Endodermal cell (in vitro differentiated cells): ENCODE results near the gene PALLD. TPM values are rescaled to one million over a fixed set of nuclear protein-coding genes. Genes with fewer than 3 reads are reported as not detected.

Source experiments
- DNase-seq: peaks from one replicate; pipeline ENCODE4 v3.0.0-alpha.2; 2017
- H3K27ac ChIP-seq: 2 replicates; pipeline ENCODE4 v1.5.1; 2013; ENCODE audit warnings: mild to moderate bottlenecking, low read depth, low read length, moderate library complexity
- H3K27me3 ChIP-seq: 2 replicates; pipeline ENCODE4 v1.6.1; 2013; ENCODE audit warnings: mild to moderate bottlenecking, low read length, moderate library complexity; ENCODE audit not compliant: insufficient read depth, control insufficient read depth, poor library complexity, severe bottlenecking
- H3K36me3 ChIP-seq: 2 replicates; pipeline ENCODE4 v1.7.0; 2013; ENCODE audit warnings: mild to moderate bottlenecking, low read length, moderate library complexity; ENCODE audit not compliant: control insufficient read depth, insufficient read depth
- H3K4me1 ChIP-seq: one replicate; pipeline ENCODE4 v1.7.0; 2013; ENCODE audit warnings: low read length; ENCODE audit not compliant: control insufficient read depth, insufficient read depth
- H3K4me3 ChIP-seq: 2 replicates; pipeline ENCODE4 v1.5.1; 2013; ENCODE audit warnings: mild to moderate bottlenecking, low read length, moderate library complexity
- H3K9ac ChIP-seq: 2 replicates; pipeline ENCODE4 v1.6.1; 2013; ENCODE audit warnings: mild to moderate bottlenecking, low read length, moderate library complexity; ENCODE audit not compliant: poor library complexity, severe bottlenecking; ENCODE audit errors: extremely low read depth
- H3K9me3 ChIP-seq: 2 replicates; pipeline ENCODE4 v1.6.1; 2013; ENCODE audit warnings: mild to moderate bottlenecking, low read length, moderate library complexity; ENCODE audit not compliant: control insufficient read depth
- H3K27ac Mint-ChIP-seq: 2 replicates; pipeline ENCODE4 v1.8.0; 2020; ENCODE audit warnings: mixed read lengths
- H3K27me3 Mint-ChIP-seq: 2 replicates; pipeline ENCODE4 v1.8.0; 2021; ENCODE audit warnings: mild to moderate bottlenecking, mixed read lengths; ENCODE audit not compliant: insufficient read depth
- H3K36me3 Mint-ChIP-seq: 2 replicates; pipeline ENCODE4 v1.8.0; 2020; ENCODE audit warnings: low read depth, mixed read lengths
- H3K4me1 Mint-ChIP-seq: 2 replicates; pipeline ENCODE4 v1.8.0; 2020; ENCODE audit warnings: mixed read lengths
- H3K4me3 Mint-ChIP-seq: 2 replicates; pipeline ENCODE4 v1.8.0; 2020; ENCODE audit warnings: mild to moderate bottlenecking, moderate library complexity, mixed read lengths
- H3K9me3 Mint-ChIP-seq: 2 replicates; pipeline ENCODE4 v1.8.0; 2020; ENCODE audit warnings: mild to moderate bottlenecking, mixed read lengths
- CTCF ChIP-seq: fragments of 200-600 bp; sonication (generic); conservative IDR thresholded peaks from 2 replicates; pipeline ENCODE4 v1.5.0; 2021; ENCODE audit warnings: antibody characterized with exemption, mild to moderate bottlenecking
- WGBS, 2 experiments: methylation state at CpG; one replicate each; pipeline versions ENCODE4 v1.1.5 to v1.1.7; 2013; ENCODE audit warnings: missing lambda C conversion rate in 2 of 2, mixed read lengths in 1 of 2; ENCODE audit not compliant: insufficient coverage in 1 of 2, insufficient read length in 1 of 2; 5-methylcytosine and 5-hydroxymethylcytosine counted together
- total RNA-seq, 2 donors: library from RNA; stranded (reverse); fragmentation: NEBNext Ultra II Directional in 1 of 2; extraction: Animal tissue kit (Norgen Biotek cat#: 25700) in 1 of 2; gene quantifications; 2 replicates in 1 of 2; 3 replicates in 1 of 2; pipeline ENCODE4 v1.2.1, GENCODE V29; 2021

The PALLD gene
- total RNA-seq, 2 donors from 2014 or later, result 51.8 to 86.7 TPM

GRCh38 chr4:168685136-168685809 lies 188.4 kb downstream of the PALLD start:
- Mint-ChIP-seq H3K4me3 (no peak overlapping the region), H3K27me3 (no peaks in the 10 kb centered on the region), H3K4me1 (no peaks in the 10 kb centered on the region), H3K9me3 (no peaks in the 10 kb centered on the region), H3K36me3 (no peaks in the 10 kb centered on the region), H3K27ac (no peak overlapping the region)
- H3K9ac ChIP-seq, result no peak overlapping the region
- TF ChIP-seq CTCF, result no peak
- H3K36me3 ChIP-seq, result peaks cover 15% of the 10 kb centered on the region
- DNase-seq, result no peak
- 90 to 95% methylated on average over 7 to 8 of the region's 8 CpGs for WGBS, 2 experiments
- H3K27me3 ChIP-seq, result no peaks in the 10 kb centered on the region
- no peaks in the 10 kb centered on the region for H3K9me3 ChIP-seq
- no peak overlapping the region for H3K4me3 ChIP-seq
- H3K27ac ChIP-seq, result no peak overlapping the region
- H3K4me1 ChIP-seq, result no peaks in the 10 kb centered on the region

GRCh38 chr4:168688584-168688983 lies 191.7 kb downstream of the PALLD start:
- peaks cover 4% of the 10 kb centered on the region for H3K4me1 Mint-ChIP-seq
- Histone ChIP-seq H3K9me3 (no peaks in the 10 kb centered on the region), H3K4me3 (no peak overlapping the region), H3K27ac (no peak overlapping the region), H3K9ac (no peak overlapping the region), H3K27me3 (no peaks in the 10 kb centered on the region), H3K4me1 (no peaks in the 10 kb centered on the region), H3K36me3 (peaks cover 2% of the 10 kb centered on the region)
- H3K9me3 Mint-ChIP-seq, result no peaks in the 10 kb centered on the region
- H3K27ac Mint-ChIP-seq, result no peak overlapping the region
- no peak overlapping the region for H3K4me3 Mint-ChIP-seq
- no peak for TF ChIP-seq CTCF
- no peaks in the 10 kb centered on the region for H3K27me3 Mint-ChIP-seq
- DNase-seq, result no peak
- H3K36me3 Mint-ChIP-seq, result no peaks in the 10 kb centered on the region
- WGBS, 2 experiments, result 94 to 100% methylated on average over 3 of the region's 3 CpGs

GRCh38 chr4:168689791-168690190 lies 192.9 kb downstream of the PALLD start:
- H3K4me1 ChIP-seq, result no peaks in the 10 kb centered on the region
- no peaks in the 10 kb centered on the region for H3K36me3 ChIP-seq
- 90% methylated on average over 1 of the region's 1 CpG; no CpG with 5 or more reads in 1 of the 2 experiments for WGBS, 2 experiments
- no peak overlapping the region for H3K27ac Mint-ChIP-seq
- H3K9ac ChIP-seq, result no peak overlapping the region
- no peak overlapping the region for H3K27ac ChIP-seq
- H3K9me3 Mint-ChIP-seq, result no peaks in the 10 kb centered on the region
- no peak overlapping the region for H3K4me3 ChIP-seq
- TF ChIP-seq CTCF, result no peak
- peaks cover 4% of the 10 kb centered on the region for H3K4me1 Mint-ChIP-seq
- H3K9me3 ChIP-seq, result no peaks in the 10 kb centered on the region
- DNase-seq, result no peak
- no peaks in the 10 kb centered on the region for H3K36me3 Mint-ChIP-seq
- no peaks in the 10 kb centered on the region for H3K27me3 Mint-ChIP-seq
- H3K27me3 ChIP-seq, result no peaks in the 10 kb centered on the region
- H3K4me3 Mint-ChIP-seq, result no peak overlapping the region
